GM18909 (cell line): ENCODE measurements around the gene MRC1.

ENCODE experiments used
- ATAC-seq: cut with Tn5 transposase; IDR thresholded peaks from one replicate; pipeline ENCODE4 v1.9.1; 2021; ENCODE audit warnings: mild to moderate bottlenecking; ENCODE audit not compliant: unreplicated experiment, poor library complexity

Gene MRC1

DNA sequence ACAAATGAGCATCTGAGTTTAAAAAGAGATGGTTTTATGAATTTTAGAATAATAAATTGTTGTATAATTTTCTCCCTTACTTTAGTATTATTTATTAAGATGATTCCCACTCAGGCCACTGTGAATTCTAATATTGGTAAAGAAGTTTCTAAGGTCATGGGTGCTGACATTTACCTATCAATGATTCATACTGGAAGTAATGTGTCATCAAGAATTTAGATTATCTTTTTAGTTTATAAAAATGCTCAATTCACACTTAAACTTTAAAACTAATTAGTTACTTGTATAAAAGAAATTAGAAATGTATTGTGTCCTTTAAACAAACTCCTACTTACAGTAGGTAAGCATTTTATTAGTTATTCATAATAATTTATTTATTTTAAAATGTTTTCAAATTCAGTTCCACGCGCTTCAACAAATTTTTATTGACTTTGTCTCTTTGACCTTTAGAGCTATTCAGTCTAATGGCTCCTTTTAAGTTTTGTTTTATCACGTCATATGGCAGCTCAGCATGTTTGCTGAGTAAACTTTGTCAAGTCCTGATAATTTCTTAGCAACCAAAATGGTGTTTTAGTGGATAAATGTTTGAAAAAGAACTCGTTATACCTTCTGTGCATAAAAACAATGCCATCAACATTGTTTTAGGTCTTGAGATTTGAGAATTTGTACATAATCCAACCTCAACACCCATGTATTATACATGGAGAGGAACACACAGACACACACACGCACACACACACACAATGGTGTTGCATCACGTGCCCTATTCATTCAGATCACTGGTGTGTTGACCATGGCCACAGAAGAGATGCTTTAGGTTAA is 15.1 kb upstream of the MRC1 start:
- ATAC-seq, result no peak

DNA sequence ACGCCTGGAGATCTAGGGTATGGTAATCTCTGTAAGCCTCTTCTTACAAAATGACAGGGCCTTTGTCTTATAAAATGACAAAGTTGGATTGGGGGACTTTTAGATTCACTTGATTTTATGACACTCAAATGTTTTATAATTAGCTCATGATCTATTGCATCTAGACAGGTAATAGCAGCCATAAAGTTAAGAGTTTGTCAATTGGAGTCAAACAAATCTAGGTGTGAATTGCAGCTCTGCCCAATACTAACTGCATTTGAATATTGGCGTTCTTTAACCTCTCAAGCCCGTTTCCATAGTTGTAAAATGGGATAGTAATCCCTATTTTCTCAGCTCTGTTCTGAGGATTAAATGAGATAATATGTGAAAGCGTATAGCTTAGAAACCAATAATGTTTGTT is 14.1 kb upstream of the MRC1 start:
- no peak for ATAC-seq

DNA sequence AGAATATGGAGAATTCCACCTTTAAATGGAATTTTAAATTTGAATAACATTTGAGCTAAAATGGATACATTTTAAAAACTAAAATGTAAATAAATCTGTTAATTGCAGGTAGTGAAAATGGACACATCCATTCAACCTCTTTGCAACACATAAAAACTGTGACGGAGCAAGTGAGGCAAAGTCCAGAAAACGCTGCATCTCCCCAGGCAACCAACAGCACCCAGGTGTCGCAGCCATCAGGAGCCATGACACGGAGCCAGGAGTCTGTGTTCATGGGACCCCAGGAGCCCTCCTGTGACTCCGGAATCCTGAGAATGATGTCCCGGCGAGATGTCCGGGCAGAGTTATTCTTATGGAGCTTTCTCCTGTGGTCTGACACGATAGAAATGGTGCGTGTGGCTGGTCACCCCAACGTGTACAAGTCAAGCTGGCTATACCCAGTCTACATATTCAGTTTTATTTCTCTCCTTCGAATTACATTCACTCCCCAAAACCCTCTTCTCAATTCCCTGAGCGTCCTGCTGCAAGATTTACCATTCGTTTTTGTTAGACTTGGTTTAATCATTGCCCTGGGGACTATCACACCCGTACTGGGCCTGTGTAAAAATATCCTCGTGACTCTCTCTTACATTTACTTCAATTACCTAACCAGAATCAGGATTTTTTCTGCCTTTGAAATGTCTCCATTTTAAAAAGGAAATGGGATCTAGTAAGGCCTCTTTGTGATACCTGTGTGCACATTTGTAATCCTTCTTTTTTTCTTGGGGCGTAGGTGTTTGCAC is 13.1 kb upstream of the MRC1 start:
- ATAC-seq, result no peak

DNA sequence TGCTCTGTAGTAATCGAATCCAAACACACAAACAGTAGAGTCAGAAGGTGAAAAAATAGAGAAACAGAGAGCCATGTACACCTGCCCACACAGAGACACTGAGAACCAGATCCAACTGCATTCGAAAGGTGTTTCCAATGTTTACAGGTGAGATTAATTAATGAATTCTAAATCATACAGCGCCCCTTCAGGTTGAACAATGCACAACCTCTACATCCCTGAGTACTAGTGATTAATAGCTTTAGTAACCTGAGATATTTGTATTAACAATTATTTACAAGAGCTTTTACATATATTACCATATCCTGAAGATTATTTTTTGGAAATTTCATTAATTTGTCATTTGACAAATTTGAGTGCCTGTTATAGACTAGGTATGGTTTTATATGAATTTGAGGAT is 7.6 kb upstream of the MRC1 start:
- no peak for ATAC-seq

DNA sequence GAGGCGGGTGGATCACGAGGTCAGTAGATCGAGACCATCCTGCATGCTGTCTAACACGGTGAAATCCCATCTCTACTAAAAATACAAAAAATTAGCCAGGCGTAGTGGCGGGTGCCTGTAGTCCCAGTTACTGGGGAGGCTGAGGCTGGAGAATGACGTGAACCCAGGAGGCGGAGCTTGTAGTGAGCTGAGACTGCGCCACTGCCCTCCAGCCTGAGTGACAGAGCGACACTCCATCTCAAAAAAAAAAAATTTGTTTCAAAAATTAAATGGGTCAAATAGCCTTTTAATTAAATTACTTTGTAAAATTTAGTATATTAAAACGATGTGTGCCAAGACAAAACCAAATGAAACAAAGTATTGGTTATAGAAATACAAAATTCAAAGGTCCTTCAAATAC is 6.8 kb upstream of the MRC1 start:
- ATAC-seq, result no peak

DNA sequence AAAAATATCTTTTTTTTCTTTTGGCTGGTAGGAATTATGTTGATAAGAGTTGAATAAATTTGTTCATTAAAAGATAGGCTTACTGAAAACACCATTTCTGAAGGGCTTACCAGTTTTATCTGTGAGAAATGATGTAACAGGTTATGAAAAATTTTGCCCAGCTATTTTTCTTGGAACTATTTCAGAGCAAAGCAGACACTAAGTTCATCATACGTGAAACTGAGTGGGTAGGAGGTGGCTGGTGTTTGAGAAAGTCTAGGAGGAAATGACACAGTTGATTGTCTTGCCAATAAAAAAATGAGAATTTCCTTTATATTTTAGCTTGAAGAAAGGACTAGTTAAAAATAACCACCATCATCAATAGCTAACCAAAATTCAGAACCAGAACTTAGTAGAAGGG is 6.2 kb upstream of the MRC1 start:
- ATAC-seq, result no peak

DNA sequence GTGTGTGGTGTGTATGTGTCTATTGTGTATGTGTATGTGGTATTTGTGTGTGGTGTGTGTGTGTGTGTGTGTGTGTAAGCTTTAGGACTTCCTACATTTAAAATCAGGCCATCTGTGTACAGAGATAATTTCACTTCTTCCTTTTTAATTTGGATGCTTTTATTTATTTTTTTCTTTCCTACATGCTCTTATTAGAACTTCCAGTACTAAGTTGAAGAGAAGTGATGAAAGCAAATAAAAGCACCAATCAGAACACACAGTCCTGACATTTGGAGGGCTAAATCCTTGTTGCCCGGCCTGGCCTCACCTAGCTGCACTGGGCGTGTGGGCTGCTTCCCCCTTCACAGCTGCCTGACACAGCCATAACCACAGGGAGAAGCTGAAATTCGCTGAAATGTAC is 3.8 kb upstream of the MRC1 start:
- ATAC-seq, result peak; percentile 23

DNA sequence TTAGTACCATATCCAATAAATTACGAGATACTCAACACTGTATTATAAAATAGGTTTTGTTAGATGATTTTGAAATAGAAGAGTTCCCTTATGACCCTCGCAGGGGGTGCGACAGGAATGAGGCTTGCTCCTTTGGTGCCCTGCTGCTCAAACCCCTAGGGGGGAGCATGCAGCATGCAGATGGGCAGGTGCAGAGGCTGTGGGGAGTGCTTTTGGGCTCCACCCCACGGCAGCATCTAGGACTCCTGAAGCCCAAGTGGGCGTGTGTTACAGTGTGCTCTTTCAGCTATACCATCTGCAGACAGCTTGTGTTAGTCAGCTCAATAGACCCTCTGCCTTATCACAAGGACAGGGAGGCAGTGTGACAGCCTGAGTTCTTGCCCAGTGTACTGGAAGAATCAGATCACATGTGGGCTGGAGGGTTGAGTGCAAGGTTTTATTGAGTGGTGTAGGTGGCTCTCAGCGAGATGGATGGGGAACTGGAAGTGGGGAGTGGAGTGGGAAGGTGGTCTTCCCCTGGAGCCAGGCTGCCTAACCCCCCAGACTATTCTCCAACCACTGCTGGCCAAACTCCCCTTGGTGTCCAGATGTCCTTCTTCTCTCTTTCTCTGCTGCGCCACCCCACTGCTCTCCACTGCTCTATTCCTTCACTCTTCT is 3.1 kb upstream of the MRC1 start:
- ATAC-seq, result peak; percentile 94

DNA sequence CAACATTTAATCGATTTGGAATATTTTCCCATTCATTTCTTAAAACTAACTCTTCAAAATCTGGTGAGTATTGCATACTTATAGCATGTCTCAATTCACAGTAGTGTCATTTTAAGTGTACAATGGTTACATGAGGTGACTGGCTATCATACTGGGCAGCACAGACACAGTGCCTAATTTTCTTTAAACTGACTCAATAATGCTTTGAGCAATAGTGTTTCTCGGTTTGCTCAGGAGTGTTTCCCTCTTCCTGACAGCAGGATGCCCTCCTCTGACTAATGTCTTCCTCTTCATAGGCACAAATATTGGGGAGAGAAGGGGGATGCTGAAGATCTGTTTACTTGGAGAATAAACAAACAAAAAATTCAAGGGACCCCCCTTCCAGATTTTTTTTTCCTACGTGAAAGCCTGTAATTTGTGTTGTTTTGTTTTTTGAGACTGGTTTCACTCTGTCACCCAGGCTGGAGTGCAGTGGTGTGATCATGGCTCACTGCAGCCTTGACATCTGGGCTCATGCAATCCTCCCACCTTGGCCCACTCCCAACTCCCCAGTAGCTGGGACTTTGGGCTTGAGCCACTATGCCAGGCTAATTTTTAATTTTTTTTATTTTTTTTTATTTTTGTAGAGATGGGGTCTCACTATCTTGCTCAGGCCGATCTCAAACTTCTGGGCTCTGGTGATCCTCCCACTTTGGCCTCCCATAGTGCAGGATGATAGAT is 2.2 kb downstream of the MRC1 start:
- ATAC-seq, result no peak

DNA sequence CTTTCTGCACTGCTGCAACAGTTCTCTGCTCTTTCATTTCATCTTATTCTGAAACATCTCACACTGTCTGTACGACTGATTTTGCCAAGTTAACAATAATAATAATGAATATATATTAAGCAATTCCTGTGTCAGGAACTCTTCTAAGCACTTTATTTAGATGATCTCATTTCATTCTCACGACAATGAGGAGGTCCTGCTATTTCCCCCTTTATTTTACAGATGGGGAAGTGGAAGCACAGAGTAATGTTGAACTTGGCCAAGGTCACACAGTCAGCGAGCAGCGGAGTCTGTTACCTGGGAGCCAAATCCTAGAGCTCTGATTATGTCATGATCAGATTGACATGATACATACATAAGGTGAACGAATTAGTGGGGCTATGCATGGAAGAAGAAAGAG is 5.8 kb downstream of the MRC1 start:
- no peak for ATAC-seq

DNA sequence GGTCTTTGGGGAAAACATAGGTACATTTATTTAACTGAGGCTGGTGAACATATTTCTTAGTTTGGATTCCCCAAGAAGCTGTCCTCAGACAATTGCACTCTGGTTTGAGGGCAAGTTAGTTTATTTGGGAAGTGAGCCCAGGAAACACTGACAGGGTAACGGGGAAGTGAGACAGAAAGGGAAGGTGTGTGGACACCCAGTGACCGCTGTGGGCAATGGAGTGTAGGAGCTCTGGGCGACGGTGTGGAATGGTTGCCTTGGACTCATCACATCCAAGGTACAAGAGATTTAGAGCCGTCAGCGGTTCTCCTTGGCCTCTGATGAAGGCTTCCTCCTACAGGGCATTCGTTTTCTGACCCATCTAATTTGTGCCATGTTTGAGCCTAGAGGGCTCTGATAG is 7.1 kb downstream of the MRC1 start:
- no peak for ATAC-seq

DNA sequence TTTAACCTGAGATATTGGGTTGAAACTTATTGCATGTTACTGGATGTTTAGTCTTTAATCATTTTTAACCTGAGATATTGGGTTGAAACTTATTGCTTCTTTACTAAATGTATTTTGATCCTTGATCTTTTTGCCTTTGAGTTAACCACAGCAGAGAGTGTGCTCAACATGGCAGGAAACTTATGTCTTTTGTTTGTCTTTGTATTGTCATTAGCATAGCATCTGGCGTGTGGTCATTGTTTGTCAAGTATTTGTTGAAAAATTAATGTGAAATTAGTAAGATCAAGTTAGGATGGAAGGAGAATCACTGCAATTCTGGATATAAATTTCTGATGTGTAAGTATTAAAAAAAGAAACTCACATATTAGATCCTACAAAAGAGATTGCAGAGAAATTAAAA is 8.2 kb downstream of the MRC1 start:
- no peak for ATAC-seq

DNA sequence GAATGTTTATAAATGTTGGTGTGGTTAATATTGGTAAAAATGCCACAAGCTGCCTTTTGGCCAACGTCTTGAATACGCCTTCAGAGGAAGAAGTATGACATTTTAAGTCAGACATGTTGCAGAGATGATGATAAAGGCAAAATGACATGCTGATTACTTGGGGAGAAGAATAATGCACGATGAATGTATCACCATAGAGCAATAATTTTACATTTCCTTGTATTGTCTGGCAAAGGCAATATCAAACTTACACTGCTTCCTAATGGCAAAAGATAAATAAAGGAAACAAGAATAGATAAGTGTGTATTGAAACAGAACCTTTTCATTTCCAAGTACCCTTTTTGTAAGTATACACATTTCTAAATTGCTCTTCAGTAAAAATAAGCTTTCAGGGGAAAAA is 8.6 kb downstream of the MRC1 start:
- ATAC-seq, result no peak

DNA sequence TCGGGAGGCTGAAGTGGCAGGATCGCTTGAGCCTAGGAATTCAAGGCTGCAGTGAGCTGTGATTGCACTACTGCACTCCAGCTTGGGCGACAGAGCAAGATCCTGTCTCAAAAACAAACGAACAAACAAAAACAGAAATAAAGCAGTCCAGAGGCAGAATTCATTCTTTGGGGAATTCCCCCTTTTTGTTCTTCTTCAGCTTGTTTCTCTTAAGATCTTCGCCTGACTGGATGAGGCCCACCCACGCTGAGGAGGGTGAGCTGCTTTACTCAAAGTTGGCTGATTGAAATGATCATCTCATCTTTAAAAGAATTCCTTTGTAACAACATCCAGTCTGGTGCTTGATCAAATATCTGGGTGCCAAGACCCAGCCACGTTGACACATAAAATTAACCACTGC is 10.7 kb downstream of the MRC1 start:
- no peak for ATAC-seq

DNA sequence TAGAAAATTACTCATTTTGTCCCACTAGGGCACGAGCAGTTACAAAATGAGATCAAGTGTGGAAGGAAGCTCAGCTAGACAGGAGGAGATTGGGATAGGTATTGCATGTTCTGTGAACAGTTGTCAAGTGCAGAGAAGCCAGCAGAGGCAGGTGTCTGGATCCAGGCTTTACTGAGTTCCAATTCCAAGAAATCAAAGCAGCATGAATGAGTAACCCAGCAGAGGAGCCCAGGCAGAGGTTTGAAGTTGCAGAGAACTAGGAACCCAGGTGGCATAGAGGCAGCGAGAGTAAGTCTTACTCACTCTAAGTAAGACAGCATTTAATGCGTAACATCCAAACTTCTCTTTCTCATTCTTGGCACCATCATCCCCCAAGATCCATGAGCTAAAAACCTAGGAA is 11.8 kb downstream of the MRC1 start:
- no peak for ATAC-seq

DNA sequence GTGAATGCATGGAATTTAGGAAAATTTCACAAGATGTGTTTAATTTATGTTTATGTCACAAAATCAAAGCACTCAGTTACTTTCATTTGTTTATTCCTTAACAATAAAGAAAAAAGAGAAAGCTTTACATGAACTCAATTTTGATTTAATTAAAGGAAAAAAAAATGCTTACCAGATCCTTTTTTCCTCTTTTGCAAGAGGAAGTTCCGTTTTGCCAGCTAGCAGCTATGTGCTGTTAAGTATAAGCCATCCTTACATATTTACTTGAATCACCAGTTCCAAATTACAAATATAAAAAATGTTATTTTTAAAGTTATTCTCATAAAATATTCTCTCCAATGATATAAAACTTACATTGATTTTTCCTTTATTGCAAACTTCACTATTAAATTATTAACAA is 12.7 kb downstream of the MRC1 start:
- ATAC-seq, result no peak

DNA sequence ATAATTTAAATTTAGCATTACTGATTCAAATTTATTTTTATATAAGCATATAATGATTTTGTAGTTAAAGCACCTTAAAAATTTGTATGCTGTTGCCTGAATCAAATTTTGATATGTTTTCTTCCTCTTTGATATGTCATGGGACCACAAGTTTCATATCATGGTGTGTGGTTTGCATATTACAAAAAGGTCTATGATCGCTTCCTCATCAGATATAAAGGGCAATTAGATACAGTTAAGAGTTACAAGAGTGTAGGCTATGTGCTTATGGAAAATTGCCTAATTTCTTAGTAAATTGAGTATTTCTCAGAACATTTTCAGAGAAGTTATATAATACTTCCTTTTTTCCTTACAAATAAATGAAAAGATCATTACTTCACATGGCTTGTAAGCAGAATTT is 22.2 kb downstream of the MRC1 start:
- no peak for ATAC-seq

DNA sequence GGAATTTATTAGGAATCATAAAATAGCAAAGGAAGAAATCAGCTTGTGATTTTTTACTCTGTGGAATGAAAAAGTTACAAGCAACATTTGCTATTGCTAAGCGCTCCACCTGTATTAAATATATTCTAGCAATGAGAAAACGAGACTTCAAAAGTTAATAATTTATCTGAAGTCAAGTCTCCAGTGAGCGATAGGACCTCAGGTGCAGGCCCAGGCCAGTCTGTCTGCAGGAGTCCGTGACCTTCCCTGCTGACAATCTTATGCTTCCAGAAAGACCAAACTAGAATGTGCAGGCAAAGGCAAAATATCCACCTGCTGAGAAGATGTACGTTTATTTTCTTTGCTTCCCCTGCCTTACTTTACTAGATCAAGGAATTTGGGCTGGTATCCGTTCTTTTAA is 22.7 kb downstream of the MRC1 start:
- ATAC-seq, result no peak

DNA sequence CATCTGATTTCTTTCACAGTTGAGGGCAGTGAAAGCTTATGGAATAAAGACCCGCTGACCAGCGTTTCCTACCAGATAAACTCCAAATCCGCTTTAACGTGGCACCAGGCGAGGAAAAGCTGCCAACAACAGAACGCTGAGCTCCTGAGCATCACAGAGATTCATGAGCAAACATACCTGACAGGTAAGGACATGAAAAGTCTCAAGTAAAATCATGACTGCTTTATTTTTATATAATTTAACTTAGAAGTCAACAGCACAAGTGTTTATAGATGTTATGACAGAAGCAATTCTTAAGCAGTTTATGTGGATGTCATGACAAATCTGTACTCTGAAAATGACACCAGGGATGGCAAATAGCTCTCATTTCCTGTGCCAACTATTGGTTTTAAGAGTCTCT is 24.5 kb downstream of the MRC1 start:
- no peak for ATAC-seq

DNA sequence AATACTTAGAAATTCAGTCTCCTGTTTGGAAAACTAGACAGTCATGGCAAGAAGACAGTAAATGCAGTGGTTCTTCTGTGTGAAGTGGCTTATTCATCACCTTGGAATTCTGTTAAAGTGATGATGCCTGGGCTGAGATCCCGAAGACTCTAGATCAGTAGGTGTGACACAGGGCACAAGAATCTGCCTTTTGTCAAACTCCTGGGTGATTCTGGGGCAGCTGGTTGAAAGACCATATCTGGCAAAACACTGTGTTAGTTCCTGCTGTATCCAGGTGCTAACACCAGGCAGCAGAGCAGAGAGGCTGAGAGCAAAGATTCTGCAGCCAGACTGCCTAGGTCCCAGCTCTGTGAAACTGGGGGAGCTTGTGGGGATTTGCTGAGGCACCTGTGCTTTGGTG is 26.5 kb downstream of the MRC1 start:
- no peak for ATAC-seq

DNA sequence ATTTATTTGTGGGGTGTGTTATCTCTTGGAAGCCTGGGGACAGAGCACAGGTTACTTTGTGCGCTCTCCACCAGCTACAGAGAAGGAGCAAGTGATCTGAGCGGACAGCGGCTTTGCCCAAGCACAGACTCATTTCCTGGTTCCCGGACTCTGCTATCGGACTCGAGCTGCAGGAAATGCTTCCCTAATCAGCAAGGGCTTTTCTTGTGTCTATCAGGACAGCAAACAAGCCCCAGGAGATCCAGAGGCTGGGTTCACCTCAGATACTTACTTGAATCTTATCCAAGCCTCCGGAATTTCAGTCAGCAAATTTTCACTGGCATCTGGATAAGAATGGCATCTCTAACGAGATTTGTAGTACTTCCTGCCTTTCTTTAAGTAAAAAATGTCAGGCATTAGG is 27.8 kb downstream of the MRC1 start:
- ATAC-seq, result no peak
